ENCODE measurements around the gene TSPAN9.

The TSPAN9 gene

DNA sequence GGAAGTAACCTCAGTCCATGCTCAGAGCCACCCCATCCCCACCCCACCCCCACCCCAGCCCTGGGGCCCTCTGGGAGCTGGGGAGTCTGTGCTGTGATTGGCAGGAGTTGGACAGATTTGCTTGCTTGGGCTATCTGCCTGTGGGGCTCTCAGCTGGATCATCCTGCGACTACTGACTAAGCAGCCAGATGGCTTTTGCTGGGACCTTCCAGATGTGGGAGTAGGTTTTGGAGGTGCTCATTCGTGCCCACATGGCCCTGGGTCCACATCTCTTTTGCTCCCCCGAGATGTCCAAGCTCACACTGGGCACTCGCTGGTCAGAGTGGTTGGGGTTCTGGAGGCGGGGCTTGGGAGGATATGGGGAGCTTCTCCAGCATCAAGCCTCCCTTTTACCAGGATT, 138.9 kb downstream of the TSPAN9 start:
- Histone ChIP-seq H4K20me1 (ENCODE audit: low read depth, low read length) (no peaks in the 10 kb centered on the region), H3K9me2 (replicated peaks; ENCODE audit: insufficient read depth, low read length) (no peaks in the 10 kb centered on the region), H3K9me3 (ENCODE audit: insufficient read depth, low read length) (no peaks in the 10 kb centered on the region), H3K9ac (ENCODE audit: low read length) (no peak overlapping the region), H3K4me3 (ENCODE audit: insufficient read depth, low read length, poor library complexity, severe bottlenecking) (no peak overlapping the region), H3F3A (ENCODE audit: insufficient read depth) (no peaks in the 10 kb centered on the region), H3K79me2 (ENCODE audit: insufficient read depth, low read length) (no peaks in the 10 kb centered on the region), H3K4me2 (ENCODE audit: low read depth, low read length, poor library complexity, severe bottlenecking) (no peak overlapping the region), H3K27ac (ENCODE audit: low read depth, low read length) (no peak overlapping the region), H3K27me3 (ENCODE audit: low read length) (no peaks in the 10 kb centered on the region), H2AFZ (ENCODE audit: low read depth, low read length, severe bottlenecking) (no peak overlapping the region), H3K36me3 (ENCODE audit: low read length) (no peaks in the 10 kb centered on the region)
- TF ChIP-seq EZH2phosphoT487 (conservative IDR thresholded peaks at IDR 0.05; ENCODE audit: low read length), result no peak
- TF ChIP-seq, protein P1, sequence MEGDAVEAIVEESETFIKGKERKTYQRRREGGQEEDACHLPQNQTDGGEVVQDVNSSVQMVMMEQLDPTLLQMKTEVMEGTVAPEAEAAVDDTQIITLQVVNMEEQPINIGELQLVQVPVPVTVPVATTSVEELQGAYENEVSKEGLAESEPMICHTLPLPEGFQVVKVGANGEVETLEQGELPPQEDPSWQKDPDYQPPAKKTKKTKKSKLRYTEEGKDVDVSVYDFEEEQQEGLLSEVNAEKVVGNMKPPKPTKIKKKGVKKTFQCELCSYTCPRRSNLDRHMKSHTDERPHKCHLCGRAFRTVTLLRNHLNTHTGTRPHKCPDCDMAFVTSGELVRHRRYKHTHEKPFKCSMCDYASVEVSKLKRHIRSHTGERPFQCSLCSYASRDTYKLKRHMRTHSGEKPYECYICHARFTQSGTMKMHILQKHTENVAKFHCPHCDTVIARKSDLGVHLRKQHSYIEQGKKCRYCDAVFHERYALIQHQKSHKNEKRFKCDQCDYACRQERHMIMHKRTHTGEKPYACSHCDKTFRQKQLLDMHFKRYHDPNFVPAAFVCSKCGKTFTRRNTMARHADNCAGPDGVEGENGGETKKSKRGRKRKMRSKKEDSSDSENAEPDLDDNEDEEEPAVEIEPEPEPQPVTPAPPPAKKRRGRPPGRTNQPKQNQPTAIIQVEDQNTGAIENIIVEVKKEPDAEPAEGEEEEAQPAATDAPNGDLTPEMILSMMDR (IDR thresholded peaks at IDR 0.05; ENCODE audit: insufficient read depth, low read length, poor library complexity, severe bottlenecking), result no peak

DNA sequence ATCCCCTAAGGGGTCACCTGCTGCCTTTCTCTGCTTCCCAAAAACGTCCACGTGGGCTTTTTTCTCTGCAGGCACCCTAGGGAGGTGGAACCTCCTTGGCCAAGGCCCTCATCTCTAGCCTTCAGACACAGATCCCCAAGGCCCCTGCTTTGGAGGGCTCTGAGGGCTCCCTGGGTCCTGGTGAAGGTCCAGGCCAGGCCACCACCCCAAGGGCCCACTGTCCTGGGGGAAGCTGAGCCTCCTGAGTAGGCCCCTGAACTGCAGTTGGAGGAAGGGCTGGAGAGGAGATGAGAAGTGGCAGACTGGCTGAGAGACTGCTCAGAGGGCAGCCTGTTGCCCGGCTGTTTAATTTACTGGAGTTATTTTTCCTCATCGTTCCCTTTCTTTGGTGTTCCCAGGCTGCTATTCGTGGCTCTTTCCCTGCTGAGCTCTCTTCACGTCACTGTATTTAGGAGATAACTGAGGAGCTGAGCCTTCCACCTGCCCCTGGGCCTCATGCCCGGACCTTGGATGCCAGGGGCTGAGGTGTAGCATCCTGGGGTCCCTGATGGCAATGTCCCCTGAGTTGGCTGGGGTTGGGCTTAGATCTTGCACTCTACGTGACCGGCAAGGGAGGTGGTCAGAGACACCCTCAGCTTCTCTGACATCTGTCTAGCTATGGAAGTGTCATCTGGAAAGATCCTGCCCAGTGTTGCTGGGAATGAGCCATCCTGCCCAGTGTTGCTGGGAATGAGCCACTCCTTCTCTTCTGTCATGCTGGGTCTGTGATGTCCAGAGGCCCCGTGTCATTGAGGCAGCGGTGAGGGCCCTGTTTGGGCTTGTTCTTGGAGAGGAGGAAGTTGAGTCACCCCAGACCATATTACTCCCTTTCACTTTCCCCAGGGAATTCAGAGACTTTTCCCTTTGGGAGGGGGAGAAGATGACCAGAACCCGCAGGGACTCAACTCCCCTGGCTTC, 139.8 kb downstream of the TSPAN9 start:
- H3K4me3 ChIP-seq (ENCODE audit: insufficient read depth, low read length, poor library complexity, severe bottlenecking), result no peak overlapping the region
- no peaks in the 10 kb centered on the region for H3K27me3 ChIP-seq (ENCODE audit: low read length)
- H3K9ac ChIP-seq (ENCODE audit: low read length), result no peak overlapping the region
- no peaks in the 10 kb centered on the region for H3F3A ChIP-seq (ENCODE audit: insufficient read depth)
- no peaks in the 10 kb centered on the region for H3K9me2 ChIP-seq (replicated peaks; ENCODE audit: insufficient read depth, low read length)
- TF ChIP-seq EZH2phosphoT487 (conservative IDR thresholded peaks at IDR 0.05; ENCODE audit: low read length), result no peak
- TF ChIP-seq, protein P1 (IDR thresholded peaks at IDR 0.05; ENCODE audit: insufficient read depth, low read length, poor library complexity, severe bottlenecking), result no peak
- no peak overlapping the region for H3K27ac ChIP-seq (ENCODE audit: low read depth, low read length)
- H3K79me2 ChIP-seq (ENCODE audit: insufficient read depth, low read length), result no peaks in the 10 kb centered on the region
- H3K36me3 ChIP-seq (ENCODE audit: low read length), result no peaks in the 10 kb centered on the region
- no peaks in the 10 kb centered on the region for H3K9me3 ChIP-seq (ENCODE audit: insufficient read depth, low read length)
- no peak overlapping the region for H2AFZ ChIP-seq (ENCODE audit: low read depth, low read length, severe bottlenecking)
- no peaks in the 10 kb centered on the region for H4K20me1 ChIP-seq (ENCODE audit: low read depth, low read length)
- H3K4me2 ChIP-seq (ENCODE audit: low read depth, low read length, poor library complexity, severe bottlenecking), result no peak overlapping the region

DNA sequence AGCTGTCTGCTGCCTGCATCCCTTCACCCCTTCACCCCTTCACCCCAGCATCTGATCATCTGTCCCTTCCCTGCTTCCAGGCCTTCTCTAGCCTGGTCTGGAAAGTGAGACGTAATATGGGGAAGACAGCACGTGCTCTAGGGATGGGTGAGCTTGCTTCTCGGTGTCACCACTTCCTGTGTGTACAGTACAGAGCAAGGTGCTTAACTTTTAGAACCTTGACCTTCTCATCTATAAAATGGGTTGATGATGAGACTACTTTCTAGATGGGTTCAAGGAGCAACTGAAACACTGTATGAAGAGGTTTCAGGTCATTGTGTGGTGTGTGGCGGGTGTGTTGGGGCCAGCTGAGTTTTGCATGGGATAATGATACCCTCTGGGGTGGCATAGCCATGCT, 140.5 kb downstream of the TSPAN9 start:
- Histone ChIP-seq H3K79me2 (ENCODE audit: insufficient read depth, low read length) (no peaks in the 10 kb centered on the region), H3K9me2 (replicated peaks; ENCODE audit: insufficient read depth, low read length) (no peaks in the 10 kb centered on the region), H2AFZ (ENCODE audit: low read depth, low read length, severe bottlenecking) (no peak overlapping the region), H3F3A (ENCODE audit: insufficient read depth) (no peaks in the 10 kb centered on the region), H3K9ac (ENCODE audit: low read length) (no peak overlapping the region), H3K27me3 (ENCODE audit: low read length) (no peaks in the 10 kb centered on the region), H3K27ac (ENCODE audit: low read depth, low read length) (no peak overlapping the region), H3K4me2 (ENCODE audit: low read depth, low read length, poor library complexity, severe bottlenecking) (no peak overlapping the region), H3K4me3 (ENCODE audit: insufficient read depth, low read length, poor library complexity, severe bottlenecking) (no peak overlapping the region), H3K36me3 (ENCODE audit: low read length) (no peaks in the 10 kb centered on the region), H3K9me3 (ENCODE audit: insufficient read depth, low read length) (no peaks in the 10 kb centered on the region), H4K20me1 (ENCODE audit: low read depth, low read length) (no peaks in the 10 kb centered on the region)
- TF ChIP-seq, protein P1 (IDR thresholded peaks at IDR 0.05; ENCODE audit: insufficient read depth, low read length, poor library complexity, severe bottlenecking), result no peak
- no peak for TF ChIP-seq EZH2phosphoT487 (conservative IDR thresholded peaks at IDR 0.05; ENCODE audit: low read length)

Measured in SU-DHL-6 (cell line).